KMS-11 (cell line): ENCODE data around the gene KLF16.

Experiments used
- H2AFZ ChIP-seq: fragments of 200-600 bp; sonication (generic); 2 replicates; pipeline ENCODE4 v1.6.1; 2016; ENCODE audit warnings: antibody characterized with exemption, mixed run types, low read depth
- H3K27ac ChIP-seq: fragments of 200-600 bp; sonication (generic); 2 replicates; pipeline ENCODE4 v1.6.1; 2016; ENCODE audit warnings: mild to moderate bottlenecking, mixed run types
- H3K27me3 ChIP-seq: fragments of 200-600 bp; sonication (generic); 2 replicates; pipeline ENCODE4 v1.6.1; 2017; ENCODE audit warnings: mild to moderate bottlenecking, low read depth, mixed run types, moderate library complexity; ENCODE audit not compliant: insufficient read depth
- H3K36me3 ChIP-seq: fragments of 200-600 bp; sonication (generic); 2 replicates; pipeline ENCODE4 v1.6.1; 2017; ENCODE audit warnings: mild to moderate bottlenecking, mixed run types; ENCODE audit not compliant: insufficient read depth
- H3K4me1 ChIP-seq: fragments of 200-600 bp; sonication (generic); 2 replicates; pipeline ENCODE4 v1.6.1; 2016; ENCODE audit warnings: mild to moderate bottlenecking, low read depth, mixed run types; ENCODE audit not compliant: poor library complexity, severe bottlenecking
- H3K4me2 ChIP-seq: fragments of 200-600 bp; sonication (generic); 2 replicates; pipeline ENCODE4 v1.7.0; 2016; ENCODE audit warnings: mild to moderate bottlenecking, mixed run types
- H3K4me3 ChIP-seq: fragments of 200-600 bp; sonication (generic); IDR thresholded peaks from 2 replicates; pipeline ENCODE4 v1.6.1; 2017; ENCODE audit warnings: low read depth, low read length, mixed read lengths; ENCODE audit not compliant: insufficient read depth
- H3K79me2 ChIP-seq: fragments of 200-600 bp; sonication (generic); 2 replicates; pipeline ENCODE4 v1.6.1; 2016; ENCODE audit warnings: low read depth, mixed run types; ENCODE audit not compliant: insufficient read depth
- H3K9ac ChIP-seq: fragments of 200-600 bp; sonication (generic); 2 replicates; pipeline ENCODE4 v1.6.1; 2016; ENCODE audit warnings: mild to moderate bottlenecking, mixed run types
- H4K20me1 ChIP-seq: fragments of 200-600 bp; sonication (generic); 2 replicates; pipeline ENCODE4 v1.6.1; 2016; ENCODE audit warnings: mild to moderate bottlenecking, mixed run types; ENCODE audit not compliant: insufficient read depth
- CTCF ChIP-seq: fragments of 200-600 bp; sonication (generic); conservative IDR thresholded peaks from 2 replicates; pipeline ENCODE4 v1.6.1; 2017; ENCODE audit warnings: low read depth, mild to moderate bottlenecking, antibody characterized with exemption, low read length, moderate library complexity, mixed read lengths

Gene KLF16

GRCh38 chr19:1871140-1871597 lies 7.8 kb upstream of the KLF16 start:
- no peak overlapping the region for H2AFZ ChIP-seq
- H3K36me3 ChIP-seq: no peaks in the 10 kb centered on the region
- H3K4me2 ChIP-seq: no peak overlapping the region
- H4K20me1 ChIP-seq: no peaks in the 10 kb centered on the region
- no peak overlapping the region for H3K4me3 ChIP-seq
- no peak overlapping the region for H3K27ac ChIP-seq
- TF ChIP-seq CTCF: no peak
- peaks cover 12% of the 10 kb centered on the region for H3K4me1 ChIP-seq
- H3K79me2 ChIP-seq: peaks cover 35% of the 10 kb centered on the region
- H3K9ac ChIP-seq: no peak overlapping the region
- H3K27me3 ChIP-seq: no peaks in the 10 kb centered on the region

GRCh38 chr19:1868971-1869370 lies 5.6 kb upstream of the KLF16 start:
- Histone ChIP-seq H3K4me2 (no peak overlapping the region), H2AFZ (no peak overlapping the region), H3K79me2 (peaks cover 16% of the 10 kb centered on the region), H3K27me3 (no peaks in the 10 kb centered on the region), H3K4me1 (peaks cover 4% of the 10 kb centered on the region), H3K36me3 (no peaks in the 10 kb centered on the region), H3K27ac (no peak overlapping the region), H3K4me3 (no peak overlapping the region), H4K20me1 (no peaks in the 10 kb centered on the region), H3K9ac (no peak overlapping the region)
- TF ChIP-seq CTCF: no peak

DNA sequence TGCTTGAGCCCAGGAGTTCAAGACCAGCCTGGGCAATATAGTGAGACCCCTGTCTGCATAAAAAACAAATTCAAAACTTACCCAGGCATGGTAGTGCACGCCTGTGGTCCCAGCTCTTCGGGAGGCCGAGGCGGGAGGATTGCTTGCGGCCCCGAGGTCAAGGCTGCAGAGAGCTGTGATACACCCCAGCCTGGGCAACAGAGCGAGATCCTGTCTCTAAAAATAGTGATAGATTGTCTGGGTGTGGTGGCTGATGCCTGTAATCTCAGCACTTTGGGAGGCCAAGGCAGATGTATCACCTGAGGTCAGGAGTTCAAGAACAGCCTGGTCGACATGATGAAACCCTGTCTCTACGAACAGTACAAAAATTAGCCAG lies 4.0 kb upstream of the KLF16 start:
- no peaks in the 10 kb centered on the region for H4K20me1 ChIP-seq
- no peak overlapping the region for H3K9ac ChIP-seq
- H2AFZ ChIP-seq: no peak overlapping the region
- no peak overlapping the region for H3K4me2 ChIP-seq
- no peaks in the 10 kb centered on the region for H3K4me1 ChIP-seq
- H3K79me2 ChIP-seq: peaks cover 5% of the 10 kb centered on the region; the same call in 1 of the 2 replicates
- no peak for TF ChIP-seq CTCF
- no peaks in the 10 kb centered on the region for H3K27me3 ChIP-seq
- H3K4me3 ChIP-seq: no peak overlapping the region
- no peaks in the 10 kb centered on the region for H3K36me3 ChIP-seq
- no peak overlapping the region for H3K27ac ChIP-seq

GRCh38 chr19:1866693-1867348 lies 3.4 kb upstream of the KLF16 start:
- TF ChIP-seq CTCF: no peak
- peaks cover 8% of the 10 kb centered on the region for H3K79me2 ChIP-seq
- no peaks in the 10 kb centered on the region for H3K36me3 ChIP-seq
- H4K20me1 ChIP-seq: no peaks in the 10 kb centered on the region
- H3K4me2 ChIP-seq: no peak overlapping the region
- no peak overlapping the region for H2AFZ ChIP-seq
- H3K27me3 ChIP-seq: no peaks in the 10 kb centered on the region
- no peaks in the 10 kb centered on the region for H3K4me1 ChIP-seq
- no peak overlapping the region for H3K4me3 ChIP-seq
- H3K27ac ChIP-seq: no peak overlapping the region
- no peak overlapping the region for H3K9ac ChIP-seq
